NT2/D1 (cell line): Measurements from ENCODE around the gene MAP4K2.

Experiments
- SUZ12 ChIP-seq: IDR thresholded peaks from 2 replicates; pipeline ENCODE4 v1.6.1; 2011; ENCODE audit not compliant: insufficient read length, insufficient read depth; ENCODE audit errors: extremely low read depth
- YY1 ChIP-seq: IDR thresholded peaks from 2 replicates; pipeline ENCODE4 v1.6.1; 2011; ENCODE audit not compliant: insufficient read length, insufficient read depth
- ZNF274 ChIP-seq: IDR thresholded peaks from 2 replicates; pipeline ENCODE4 v1.6.1; 2011; ENCODE audit warnings: mild to moderate bottlenecking, low read depth, low read length

GRCh38 chr11:64755681-64756361, 47.2 kb downstream of the MAP4K2 start:
- TF ChIP-seq SUZ12 (no peak), ZNF274 (no peak), YY1 (no peak)
